GM12878 (cell line): ENCODE results near the gene SIKE1.

Source experiments
- BACH1 ChIP-seq: fragments of 450-650 bp; IDR thresholded peaks from 2 replicates; pipeline ENCODE4 v1.6.1; 2017; ENCODE audit warnings: mild to moderate bottlenecking, borderline replicate concordance
- CTCF ChIP-seq, 3 experiments: IDR thresholded peaks in 2 of 3; conservative IDR thresholded peaks in 1 of 3; 2 replicates each; pipeline ENCODE4 v1.5.1; 2011; ENCODE audit warnings: low read depth in 3 of 3, low read length in 3 of 3, mild to moderate bottlenecking in 3 of 3, control low read depth in 2 of 3, moderate library complexity in 2 of 3, inconsistent platforms in 1 of 3, mixed read lengths in 1 of 3; ENCODE audit not compliant: control insufficient read depth in 2 of 3, insufficient read depth in 1 of 3; ENCODE audit errors: extremely low read depth in 1 of 3
- FOXM1 ChIP-seq: IDR thresholded peaks from 2 replicates; pipeline ENCODE4 v1.6.1; 2012; ENCODE audit warnings: low read depth, mild to moderate bottlenecking, inconsistent platforms, low read length, moderate library complexity
- JUND ChIP-seq: IDR thresholded peaks from 2 replicates; pipeline ENCODE4 v1.6.1; 2012; ENCODE audit warnings: low read depth, mild to moderate bottlenecking, low read length, improper control_type of control experiment, moderate library complexity
- NR2C2 ChIP-seq: IDR thresholded peaks from 2 replicates; pipeline ENCODE4 v1.6.1; 2011; ENCODE audit warnings: borderline replicate concordance, low read depth; ENCODE audit not compliant: control insufficient read depth, insufficient read length
- YY1 ChIP-seq: IDR thresholded peaks from 2 replicates; pipeline ENCODE4 v1.6.1; 2011; ENCODE audit warnings: low read depth, mild to moderate bottlenecking, low read length
- ZNF384 ChIP-seq: IDR thresholded peaks from 2 replicates; pipeline ENCODE4 v1.6.1; 2012; ENCODE audit warnings: low read depth, mild to moderate bottlenecking, low read length, improper control_type of control experiment, borderline replicate concordance
- ZNF687 ChIP-seq: fragments of 450-650 bp; IDR thresholded peaks from 2 replicates; pipeline ENCODE4 v1.6.1; 2017; ENCODE audit warnings: mild to moderate bottlenecking, moderate library complexity
- TF ChIP-seq, protein P1 (sequence below): IDR thresholded peaks from 2 replicates; pipeline ENCODE4 v1.6.1; 2012; ENCODE audit warnings: low read depth, low read length, improper control_type of control experiment
- TF ChIP-seq, protein P2 (sequence below): IDR thresholded peaks from 2 replicates; pipeline ENCODE4 v1.6.1; 2012; ENCODE audit warnings: low read depth, low read length, improper control_type of control experiment

DNA sequence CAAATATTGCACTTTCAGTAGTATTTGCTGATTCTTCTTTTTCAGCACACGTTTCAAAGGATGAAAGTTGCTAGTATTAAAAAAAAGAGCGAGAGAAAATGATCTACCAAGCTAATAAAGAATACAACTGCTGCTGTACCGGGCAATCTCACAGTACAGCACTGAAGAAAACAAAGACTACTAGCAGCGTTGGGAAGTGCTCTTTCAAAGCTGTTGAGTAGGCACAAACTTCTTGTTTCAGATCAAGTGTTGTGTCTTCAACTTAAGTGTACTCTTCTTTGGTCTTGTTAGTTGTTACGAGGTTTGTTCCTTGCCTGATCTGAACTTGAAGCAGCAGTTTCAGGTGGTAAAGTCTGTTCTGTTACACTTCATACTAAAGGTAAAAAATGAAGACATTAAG, 30.6 kb downstream of the SIKE1 start:
- TF ChIP-seq, protein P1, sequence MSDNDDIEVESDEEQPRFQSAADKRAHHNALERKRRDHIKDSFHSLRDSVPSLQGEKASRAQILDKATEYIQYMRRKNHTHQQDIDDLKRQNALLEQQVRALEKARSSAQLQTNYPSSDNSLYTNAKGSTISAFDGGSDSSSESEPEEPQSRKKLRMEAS: no peak
- TF ChIP-seq YY1: no peak
- TF ChIP-seq ZNF687: no peak
- no peak for TF ChIP-seq NR2C2
- no peak for TF ChIP-seq FOXM1
- no peak for TF ChIP-seq CTCF (IDR thresholded peaks at IDR 0.05 in 2 of 3, conservative IDR thresholded peaks at IDR 0.05 in 1 of 3; ENCODE audit: control insufficient read depth in 2 of 3, extremely low read depth in 1 of 3, insufficient read depth in 1 of 3, low read depth in 3 of 3, low read length in 3 of 3)
- TF ChIP-seq, protein P2, sequence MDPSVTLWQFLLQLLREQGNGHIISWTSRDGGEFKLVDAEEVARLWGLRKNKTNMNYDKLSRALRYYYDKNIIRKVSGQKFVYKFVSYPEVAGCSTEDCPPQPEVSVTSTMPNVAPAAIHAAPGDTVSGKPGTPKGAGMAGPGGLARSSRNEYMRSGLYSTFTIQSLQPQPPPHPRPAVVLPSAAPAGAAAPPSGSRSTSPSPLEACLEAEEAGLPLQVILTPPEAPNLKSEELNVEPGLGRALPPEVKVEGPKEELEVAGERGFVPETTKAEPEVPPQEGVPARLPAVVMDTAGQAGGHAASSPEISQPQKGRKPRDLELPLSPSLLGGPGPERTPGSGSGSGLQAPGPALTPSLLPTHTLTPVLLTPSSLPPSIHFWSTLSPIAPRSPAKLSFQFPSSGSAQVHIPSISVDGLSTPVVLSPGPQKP: no peak
- no peak for TF ChIP-seq ZNF384
- TF ChIP-seq JUND: no peak
- no peak for TF ChIP-seq BACH1
